Osteocyte (in vitro differentiated cells): Measurements from ENCODE around the gene MT4. TPM values are rescaled to one million over a fixed set of nuclear protein-coding genes. Genes with fewer than 3 reads are reported as not detected.

Source experiments
- DNase-seq: peaks from one replicate; pipeline ENCODE4 v3.0.0; 2021; ENCODE audit warnings: mixed read lengths; ENCODE audit not compliant: unreplicated experiment; ENCODE audit errors: extremely low spot score
- H3K27ac Mint-ChIP-seq: one replicate; pipeline ENCODE4 v1.8.0; 2021; ENCODE audit warnings: mild to moderate bottlenecking, mixed read lengths; ENCODE audit not compliant: unreplicated experiment
- H3K27me3 Mint-ChIP-seq: one replicate; pipeline ENCODE4 v1.8.0; 2021; ENCODE audit warnings: mixed read lengths; ENCODE audit not compliant: unreplicated experiment
- H3K36me3 Mint-ChIP-seq: one replicate; pipeline ENCODE4 v1.8.0; 2021; ENCODE audit warnings: mixed read lengths; ENCODE audit not compliant: unreplicated experiment
- H3K4me1 Mint-ChIP-seq: one replicate; pipeline ENCODE4 v1.8.0; 2021; ENCODE audit warnings: mixed read lengths; ENCODE audit not compliant: unreplicated experiment
- H3K4me3 Mint-ChIP-seq: one replicate; pipeline ENCODE4 v1.8.0; 2021; ENCODE audit warnings: mild to moderate bottlenecking, moderate library complexity, mixed read lengths; ENCODE audit not compliant: unreplicated experiment
- H3K9me3 Mint-ChIP-seq: one replicate; pipeline ENCODE4 v1.8.0; 2021; ENCODE audit warnings: mixed read lengths; ENCODE audit not compliant: unreplicated experiment
- CTCF ChIP-seq: fragments of 200-600 bp; sonication (generic); IDR thresholded peaks from 2 replicates; pipeline ENCODE4 v1.5.0; 2021; ENCODE audit warnings: antibody characterized with exemption, mild to moderate bottlenecking, moderate library complexity
- total RNA-seq: library from RNA; stranded (reverse); gene quantifications from 2 replicates; pipeline ENCODE4 v1.2.1, GENCODE V29; 2021

Gene MT4
- total RNA-seq, 1 donor from 2014 or later = not detected

- no peaks in the 10 kb centered on the region for H3K9me3 Mint-ChIP-seq
- no peak overlapping the region for H3K4me3 Mint-ChIP-seq
- peaks cover 5% of the 10 kb centered on the region for H3K4me1 Mint-ChIP-seq
- no peaks in the 10 kb centered on the region for H3K36me3 Mint-ChIP-seq
- peaks cover 12% of the 10 kb centered on the region for H3K27me3 Mint-ChIP-seq
- H3K27ac Mint-ChIP-seq = no peak overlapping the region
- no peak for TF ChIP-seq CTCF
- DNase-seq = no peak
Observed at GRCh38 chr16:56559109-56559508, 5.8 kb upstream of the MT4 start.

DNA sequence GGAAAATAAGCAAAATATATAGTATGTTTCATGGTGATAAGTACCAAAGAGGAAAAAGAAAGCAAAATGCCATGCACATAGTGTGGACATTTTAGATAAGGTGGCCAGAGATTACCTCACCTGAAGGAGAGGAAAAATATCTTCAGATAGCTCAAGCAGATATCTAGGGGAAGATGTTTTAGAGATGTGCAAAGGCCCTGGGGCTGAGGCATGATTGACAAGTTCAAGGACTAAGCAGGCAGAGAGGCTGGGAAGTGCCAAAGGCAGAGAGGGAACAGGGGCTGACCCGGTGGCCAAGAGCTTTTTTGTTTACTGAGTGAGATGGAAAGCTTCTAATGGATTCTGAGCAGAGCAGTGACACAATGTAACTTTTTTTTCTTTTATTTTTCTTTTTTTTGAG is 4.4 kb upstream of the MT4 start:
- H3K4me1 Mint-ChIP-seq = peaks cover 5% of the 10 kb centered on the region
- TF ChIP-seq CTCF = no peak
- H3K27me3 Mint-ChIP-seq = peaks cover 13% of the 10 kb centered on the region
- no peaks in the 10 kb centered on the region for H3K36me3 Mint-ChIP-seq
- H3K27ac Mint-ChIP-seq = no peak overlapping the region
- H3K4me3 Mint-ChIP-seq = no peak overlapping the region
- no peaks in the 10 kb centered on the region for H3K9me3 Mint-ChIP-seq
- no peak for DNase-seq

GRCh38 chr16:56561126-56561525 is 3.7 kb upstream of the MT4 start:
- no peak overlapping the region for H3K4me3 Mint-ChIP-seq
- no peak for DNase-seq
- no peaks in the 10 kb centered on the region for H3K9me3 Mint-ChIP-seq
- no peaks in the 10 kb centered on the region for H3K36me3 Mint-ChIP-seq
- TF ChIP-seq CTCF = no peak
- peaks cover 5% of the 10 kb centered on the region for H3K4me1 Mint-ChIP-seq
- no peak overlapping the region for H3K27ac Mint-ChIP-seq
- peaks cover 17% of the 10 kb centered on the region for H3K27me3 Mint-ChIP-seq

GRCh38 chr16:56569971-56570370 is 5.1 kb downstream of the MT4 start:
- TF ChIP-seq CTCF = no peak
- Mint-ChIP-seq H3K27ac (no peak overlapping the region), H3K27me3 (peaks cover 31% of the 10 kb centered on the region), H3K4me3 (no peak overlapping the region), H3K9me3 (no peaks in the 10 kb centered on the region), H3K36me3 (no peaks in the 10 kb centered on the region), H3K4me1 (no peaks in the 10 kb centered on the region)
- no peak for DNase-seq

DNA sequence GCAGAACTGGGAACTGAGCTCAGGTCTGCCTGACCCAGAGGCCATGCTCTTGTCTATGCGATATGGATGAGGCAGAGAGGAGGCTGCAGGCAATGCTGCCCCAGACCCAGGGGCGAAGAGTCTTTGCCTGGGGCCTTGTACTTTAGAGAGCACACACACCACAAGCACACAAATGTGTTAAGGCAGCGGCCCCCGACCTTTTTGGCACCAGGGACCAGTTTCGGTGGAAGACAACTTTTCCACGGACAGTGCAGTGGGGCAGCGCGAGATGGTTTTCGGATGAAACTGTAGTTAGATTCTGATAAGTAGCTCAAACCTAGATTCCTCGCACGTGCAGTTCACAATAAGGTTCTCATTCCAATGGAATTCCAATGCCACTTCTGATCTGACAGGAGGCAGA is 6.7 kb downstream of the MT4 start:
- Mint-ChIP-seq H3K27me3 (peaks cover 18% of the 10 kb centered on the region), H3K4me3 (no peak overlapping the region), H3K4me1 (no peaks in the 10 kb centered on the region), H3K36me3 (no peaks in the 10 kb centered on the region), H3K27ac (no peak overlapping the region), H3K9me3 (no peaks in the 10 kb centered on the region)
- TF ChIP-seq CTCF = no peak
- DNase-seq = no peak
